Measurements from ENCODE around the gene MNT.
A peak's percentile ranks its signal among the peaks of the same experiment; 100 is the strongest.
"Not testable (repeated sequence)": the region's sequence is repeated elsewhere in the genome, so short reads cannot be mapped to it uniquely, and the experiment has no call there.

The MNT gene, protein sequence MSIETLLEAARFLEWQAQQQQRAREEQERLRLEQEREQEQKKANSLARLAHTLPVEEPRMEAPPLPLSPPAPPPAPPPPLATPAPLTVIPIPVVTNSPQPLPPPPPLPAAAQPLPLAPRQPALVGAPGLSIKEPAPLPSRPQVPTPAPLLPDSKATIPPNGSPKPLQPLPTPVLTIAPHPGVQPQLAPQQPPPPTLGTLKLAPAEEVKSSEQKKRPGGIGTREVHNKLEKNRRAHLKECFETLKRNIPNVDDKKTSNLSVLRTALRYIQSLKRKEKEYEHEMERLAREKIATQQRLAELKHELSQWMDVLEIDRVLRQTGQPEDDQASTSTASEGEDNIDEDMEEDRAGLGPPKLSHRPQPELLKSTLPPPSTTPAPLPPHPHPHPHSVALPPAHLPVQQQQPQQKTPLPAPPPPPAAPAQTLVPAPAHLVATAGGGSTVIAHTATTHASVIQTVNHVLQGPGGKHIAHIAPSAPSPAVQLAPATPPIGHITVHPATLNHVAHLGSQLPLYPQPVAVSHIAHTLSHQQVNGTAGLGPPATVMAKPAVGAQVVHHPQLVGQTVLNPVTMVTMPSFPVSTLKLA

GRCh38 chr17:2400877-2401425 is at the start of gene MNT:
Gene MNT, minus strand, starts transcription at chr17:2401060. Its CDS starts 348 bp downstream, at chr17:2400712.
- DNase-seq (ENCODE audit: low spot score): peak; percentile 95

DNA sequence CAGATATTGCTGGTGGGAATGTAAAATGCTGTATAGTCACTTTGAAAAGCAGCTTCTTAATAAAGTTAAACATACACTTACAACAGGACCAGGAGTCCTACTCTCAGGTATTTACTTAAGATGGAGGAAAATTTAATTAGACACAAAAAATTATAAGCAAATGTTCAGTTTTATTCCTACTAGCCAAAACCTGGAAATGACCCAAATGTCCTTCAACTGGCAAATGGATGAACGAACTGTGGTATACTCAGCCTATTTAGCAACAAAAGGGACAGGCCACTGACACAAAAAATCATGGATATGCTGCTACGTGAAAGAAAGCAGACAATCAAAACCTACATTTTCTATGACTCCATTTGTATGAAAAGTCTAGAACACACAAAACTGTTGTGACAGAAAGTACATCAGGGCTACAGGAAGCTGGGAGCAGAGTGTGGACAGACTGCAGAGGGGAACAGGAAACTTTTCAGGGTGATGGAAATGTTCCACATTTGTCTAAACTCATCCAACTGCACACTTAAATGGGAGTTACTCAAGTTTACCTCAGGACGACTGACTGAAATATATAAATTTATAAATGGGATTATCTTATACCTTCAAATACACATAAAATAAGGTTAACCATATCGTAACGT is 49.3 kb upstream of the MNT start:
- no peak for DNase-seq (ENCODE audit: low spot score)

- DNase-seq (ENCODE audit: low spot score): no peak
Measured at GRCh38 chr17:2449486-2449885, 48.6 kb upstream of the MNT start.

DNA sequence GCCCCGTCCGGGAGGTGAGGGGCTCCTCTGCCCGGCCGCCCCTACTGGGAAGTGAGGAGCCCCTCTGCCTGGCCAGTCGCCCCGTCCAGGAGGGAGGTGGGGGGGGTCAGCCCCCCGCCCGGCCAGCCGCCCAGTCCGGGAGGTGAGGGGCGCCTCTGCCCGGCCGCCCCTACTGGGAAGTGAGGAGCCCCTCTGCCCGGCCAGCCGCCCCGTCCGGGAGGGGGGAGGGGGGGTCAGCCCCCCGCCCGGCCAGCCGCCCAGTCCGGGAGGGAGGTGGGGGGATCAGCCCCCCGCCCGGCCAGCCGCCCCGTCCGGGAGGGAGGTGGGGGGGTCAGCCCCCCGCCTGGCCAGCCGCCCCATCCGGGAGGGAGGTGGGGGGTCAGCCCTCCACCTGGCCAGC is 46.6 kb upstream of the MNT start:
- not testable (repeated sequence) for DNase-seq (ENCODE audit: low spot score)

- DNase-seq (ENCODE audit: low spot score): no peak
Measured at GRCh38 chr17:2445638-2446037, 44.8 kb upstream of the MNT start.

DNA sequence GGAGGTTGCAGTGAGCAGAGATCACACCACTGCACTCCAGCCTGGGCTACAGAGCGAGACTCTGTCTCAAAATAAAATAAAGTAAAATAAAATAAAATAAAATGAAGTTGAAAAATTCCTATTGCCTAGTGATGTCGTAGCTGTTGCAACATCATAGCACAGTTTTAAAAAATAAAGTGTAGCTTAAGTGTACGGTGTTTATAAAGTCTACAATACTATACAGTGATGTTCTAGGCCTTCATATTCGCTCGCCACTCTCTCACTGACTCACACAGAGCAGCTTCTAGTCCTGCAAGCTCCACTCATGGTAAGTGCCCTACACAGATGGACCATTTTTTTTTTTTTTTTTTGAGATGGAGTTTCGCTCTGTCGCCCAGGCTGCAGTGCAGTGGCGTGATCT is 43.5 kb upstream of the MNT start:
- DNase-seq (ENCODE audit: low spot score): no peak

- DNase-seq (ENCODE audit: low spot score): no peak
Measured at GRCh38 chr17:2442166-2442565, 41.3 kb upstream of the MNT start.

DNA sequence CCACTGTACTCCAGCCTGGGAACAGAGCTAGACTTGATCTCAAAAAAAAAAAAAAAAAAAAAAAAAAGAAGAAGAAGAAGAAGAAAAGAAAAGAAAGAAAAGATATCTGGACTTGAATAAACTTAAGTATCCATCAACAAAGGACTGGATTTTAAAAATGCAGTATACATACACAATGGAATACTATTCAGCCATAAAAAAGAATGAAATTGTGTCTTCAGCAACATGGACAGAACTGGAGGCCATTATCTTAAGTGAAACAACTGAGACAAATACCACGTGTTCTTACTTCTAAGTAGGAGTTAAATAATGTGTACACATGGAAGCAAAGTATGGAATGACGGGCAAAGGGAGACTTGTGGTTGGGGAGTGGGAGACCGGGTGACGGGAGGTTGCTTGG is 40.1 kb upstream of the MNT start:
- DNase-seq (ENCODE audit: low spot score): no peak

DNA sequence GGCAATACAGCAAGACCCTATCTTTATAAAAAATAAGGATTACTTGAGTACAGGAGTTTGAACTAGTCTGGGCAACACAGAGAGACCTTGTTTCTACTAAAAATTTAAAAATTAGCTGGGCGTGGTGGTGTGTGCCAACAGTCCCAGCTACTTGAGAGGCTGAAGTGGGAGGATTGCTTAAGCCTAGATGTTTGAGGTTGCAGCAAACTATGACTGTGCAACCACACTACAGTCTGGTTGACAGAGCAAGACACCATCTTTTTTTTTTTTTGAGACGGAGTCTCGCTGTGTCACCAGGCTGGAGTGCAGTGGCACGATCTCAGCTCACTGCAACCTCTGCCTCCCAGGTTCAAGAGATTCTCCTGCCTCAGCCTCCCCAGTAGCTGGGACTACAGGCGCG is 39.1 kb upstream of the MNT start:
- DNase-seq (ENCODE audit: low spot score): not testable (repeated sequence)

DNA sequence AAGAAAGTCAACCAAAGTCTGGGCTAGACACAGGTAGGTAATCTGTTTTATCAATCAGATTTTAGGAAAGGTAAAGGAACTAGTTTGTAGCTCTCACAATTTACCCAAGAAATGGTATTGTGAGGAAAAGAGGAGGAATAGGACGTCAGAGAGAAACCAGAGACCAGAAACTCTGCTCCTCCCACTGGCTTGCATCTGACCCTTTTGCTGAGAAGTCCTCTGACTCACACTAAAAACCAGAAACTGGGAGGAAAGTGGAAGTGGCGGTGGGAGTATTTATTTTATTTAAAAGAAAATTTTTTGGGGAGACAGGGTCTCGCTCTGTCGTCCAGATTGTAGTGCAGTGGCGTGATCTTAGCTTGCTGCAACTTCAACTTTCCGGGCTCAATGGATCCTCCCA is 38.0 kb upstream of the MNT start:
- no peak for DNase-seq (ENCODE audit: low spot score)

- no peak for DNase-seq (ENCODE audit: low spot score)
Measured at GRCh38 chr17:2436316-2436905, 35.6 kb upstream of the MNT start.

DNA sequence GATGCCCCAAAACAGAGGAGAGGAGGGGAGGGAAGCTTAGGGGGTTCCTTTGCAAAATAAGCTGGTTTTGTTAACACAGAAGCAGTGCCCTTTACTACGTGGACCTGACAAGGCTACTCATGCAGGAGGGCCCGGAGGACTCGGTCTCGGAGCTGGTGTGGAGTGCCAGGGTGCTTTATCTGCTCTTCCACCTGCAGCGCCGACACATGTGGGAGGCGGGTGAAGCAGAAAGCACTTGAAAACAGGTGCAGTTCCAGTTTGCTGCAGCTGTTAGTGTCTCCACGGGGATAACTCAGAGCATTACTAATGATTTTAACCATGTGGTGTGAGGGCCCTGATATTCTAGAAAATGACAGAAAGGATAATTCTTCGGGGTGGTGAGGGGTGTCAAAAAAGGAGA is 35.0 kb upstream of the MNT start:
- no peak for DNase-seq (ENCODE audit: low spot score)

DNA sequence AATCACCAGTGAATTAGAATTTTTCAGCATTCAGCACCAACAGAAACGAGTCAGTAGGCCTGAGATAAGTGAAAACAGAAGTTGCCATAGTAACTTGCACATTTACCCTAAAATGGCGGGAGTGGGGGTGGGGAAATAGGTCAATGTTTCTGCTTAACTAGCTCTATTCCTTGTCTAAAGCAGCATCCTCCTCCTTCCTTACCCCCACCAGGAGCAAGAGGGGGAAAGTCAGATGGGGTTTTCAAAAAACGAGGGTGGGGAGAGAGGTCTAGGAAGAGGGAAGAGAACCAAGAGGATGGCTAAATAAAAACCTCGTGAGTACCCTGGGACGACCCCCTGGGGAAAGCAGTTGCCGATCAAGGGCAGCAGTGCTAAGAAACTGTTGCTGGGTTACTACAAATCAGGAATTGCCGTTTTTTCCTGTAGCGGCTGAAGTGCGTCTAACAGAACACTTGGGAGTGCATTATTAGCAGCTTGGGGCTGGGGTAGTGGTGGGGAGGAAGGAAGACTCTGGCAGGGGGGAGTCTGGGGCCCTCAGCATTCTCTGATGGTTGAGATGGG is 34.4 kb upstream of the MNT start:
- no peak for DNase-seq (ENCODE audit: low spot score)

DNA sequence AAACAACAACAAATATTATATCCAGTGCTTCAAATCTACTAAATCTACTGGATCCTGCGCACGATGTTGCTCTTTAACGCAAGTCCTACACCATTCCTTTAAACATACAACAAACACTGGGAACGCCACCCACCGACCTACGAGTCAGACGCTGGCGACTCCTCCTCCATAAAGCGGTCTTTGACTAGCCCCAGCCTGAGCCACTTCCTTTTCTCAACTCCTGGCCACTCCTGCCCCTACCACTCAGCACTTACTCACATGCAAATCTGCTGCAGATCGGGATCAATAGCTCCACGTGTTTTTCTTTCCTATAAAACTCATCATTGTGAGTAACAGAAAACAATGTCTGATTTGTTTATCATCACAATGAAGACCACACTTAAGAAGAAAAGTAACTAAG is 32.8 kb upstream of the MNT start:
- no peak for DNase-seq (ENCODE audit: low spot score)

- DNase-seq (ENCODE audit: low spot score): no peak
Measured at GRCh38 chr17:2427910-2428309, 27.1 kb upstream of the MNT start.

GRCh38 chr17:2427215-2427614 is 26.4 kb upstream of the MNT start:
- no peak for DNase-seq (ENCODE audit: low spot score)

GRCh38 chr17:2423271-2423670 is 22.4 kb upstream of the MNT start:
- DNase-seq (ENCODE audit: low spot score): no peak

DNA sequence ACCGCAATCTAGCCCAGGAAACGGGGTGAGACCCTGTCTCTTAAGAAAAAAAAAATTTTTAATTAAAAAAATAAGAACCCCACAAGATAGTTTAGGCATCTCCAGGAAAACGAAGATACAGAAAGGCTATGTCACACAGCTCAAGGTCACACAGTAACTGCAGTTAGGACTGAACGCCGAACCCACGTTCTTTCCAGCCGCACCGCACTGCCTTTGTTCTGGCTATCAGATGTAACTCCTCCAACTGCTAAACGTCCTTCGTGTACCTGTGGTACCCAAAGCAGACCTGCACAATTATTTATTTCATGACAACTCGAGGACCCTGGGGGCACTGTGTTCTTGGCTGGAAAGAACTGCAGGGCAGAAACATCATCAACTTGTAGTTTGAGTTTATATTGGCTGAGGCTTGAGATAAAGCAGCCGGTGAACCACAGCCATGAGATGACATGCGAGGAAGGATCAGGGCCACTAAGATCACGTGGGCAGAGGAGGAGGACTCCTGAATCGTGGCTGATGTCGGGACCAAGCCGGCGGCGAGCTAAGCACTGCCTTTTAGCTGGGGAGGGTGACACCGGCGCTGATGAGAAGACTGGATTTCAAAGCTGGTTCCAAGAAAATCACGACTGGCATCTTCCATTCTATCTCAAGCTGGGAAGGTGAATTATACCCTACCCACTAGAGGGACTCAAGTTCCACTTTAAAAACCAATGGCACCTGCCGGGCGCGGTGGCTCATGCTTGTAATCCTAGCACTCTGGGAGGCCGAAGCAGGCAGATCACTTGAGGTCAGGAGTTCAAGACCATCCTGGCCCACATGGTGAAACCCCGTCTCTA is 20.7 kb upstream of the MNT start:
- DNase-seq (ENCODE audit: low spot score): no peak

GRCh38 chr17:2420176-2420575 is 19.3 kb upstream of the MNT start:
- DNase-seq (ENCODE audit: low spot score): no peak

GRCh38 chr17:2419486-2419885 is 18.6 kb upstream of the MNT start:
- no peak for DNase-seq (ENCODE audit: low spot score)

GRCh38 chr17:2418572-2418971 is 17.7 kb upstream of the MNT start:
- no peak for DNase-seq (ENCODE audit: low spot score)

Data from hematopoietic multipotent progenitor cell treated with erythropoietin and hydrocortisone succinate and interleukin-3 and kit ligand, for 17 days (in vitro differentiated cells).